Caco-2 (cell line): Measurements from ENCODE around the gene PDGFD. TPM values are rescaled to one million over a fixed set of nuclear protein-coding genes. Genes with fewer than 3 reads are reported as not detected.

Source experiments
- BruUV-seq: library from RNA; stranded (reverse); fragments of 400-500 nt; replicated peaks from 2 replicates; lab custom pipeline; 2021; lab: Mats Ljungman, UMichigan
- CTCF ChIA-PET: fragments of 300-600 bp; sonication (Branson Sonifier 250); formaldehyde crosslinking; loops from one replicate; lab custom pipeline; 2022; ENCODE audit warnings: antibody characterized with exemption; lab: Charles Lee
- POLR2A ChIA-PET: fragments of 300-600 bp; sonication (Branson Sonifier 250); formaldehyde crosslinking; loops from one replicate; lab custom pipeline; 2022; ENCODE audit warnings: antibody characterized with exemption; lab: Charles Lee
- DNase-seq, 2 experiments: peaks; one replicate each; pipeline versions ENCODE4 v3.0.0 to v3.0.0-alpha.2; 2020 to 2022
- H3K27me3 ChIP-seq: replicated peaks from 2 replicates; pipeline ENCODE4 v1.6.0; 2011; ENCODE audit warnings: low read length; ENCODE audit not compliant: control insufficient read depth, insufficient read depth
- H3K36me3 ChIP-seq: 2 replicates; pipeline ENCODE4 v1.5.1; 2011; ENCODE audit warnings: low read length; ENCODE audit not compliant: control insufficient read depth, insufficient read depth
- H3K4me1 ChIP-seq: fragments of 250-450 bp; sonication (Bioruptor Pico); 2 replicates; pipeline ENCODE4 v1.5.1; 2020; ENCODE audit warnings: mild to moderate bottlenecking
- H3K4me3 ChIP-seq: 2 replicates; pipeline ENCODE4 v1.5.1; 2011; ENCODE audit warnings: low read depth, mild to moderate bottlenecking, control low read depth, low read length
- H3K9me3 ChIP-seq: fragments of 250-450 bp; sonication (Bioruptor Pico); 2 replicates; pipeline ENCODE4 v1.5.1; 2020; ENCODE audit warnings: mild to moderate bottlenecking, moderate library complexity
- H3K27ac Mint-ChIP-seq: one replicate; pipeline ENCODE4 v1.8.0; 2022; ENCODE audit warnings: mixed read lengths; ENCODE audit not compliant: unreplicated experiment
- H3K27me3 Mint-ChIP-seq: one replicate; pipeline ENCODE4 v1.8.0; 2022; ENCODE audit warnings: mixed read lengths; ENCODE audit not compliant: insufficient read depth, unreplicated experiment
- H3K36me3 Mint-ChIP-seq: one replicate; pipeline ENCODE4 v1.8.0; 2022; ENCODE audit warnings: mild to moderate bottlenecking, mixed read lengths; ENCODE audit not compliant: insufficient read depth, unreplicated experiment
- H3K4me1 Mint-ChIP-seq: one replicate; pipeline ENCODE4 v1.8.0; 2022; ENCODE audit warnings: low read depth, mixed read lengths; ENCODE audit not compliant: unreplicated experiment
- H3K4me3 Mint-ChIP-seq: one replicate; pipeline ENCODE4 v1.8.0; 2022; ENCODE audit warnings: mild to moderate bottlenecking, moderate library complexity, mixed read lengths; ENCODE audit not compliant: unreplicated experiment
- H3K9me3 Mint-ChIP-seq: one replicate; pipeline ENCODE4 v1.8.0; 2022; ENCODE audit warnings: mixed read lengths; ENCODE audit not compliant: unreplicated experiment
- CTCF ChIP-seq, 2 experiments: fragments of 200-600 bp in 1 of 2; IDR thresholded peaks; 1 replicate in 1 of 2; 2 replicates in 1 of 2; pipeline versions ENCODE4 v1.5.1 to v1.8.0; 2011 to 2022; ENCODE audit warnings: antibody characterized with exemption in 1 of 2, control low read depth in 1 of 2, inconsistent platforms in 1 of 2, low read depth in 1 of 2, low read length in 1 of 2, mild to moderate bottlenecking in 1 of 2, moderate library complexity in 1 of 2; ENCODE audit not compliant: insufficient read depth in 1 of 2, severe bottlenecking in 1 of 2, unreplicated experiment in 1 of 2
- intact Hi-C: fragments of 100-400 bp; cut with micrococcal nuclease; formaldehyde crosslinking; loops from one replicate; pipeline ENCODE4 v1.10.0; 2022; ENCODE audit not compliant: unreplicated experiment
- total RNA-seq: library from RNA; stranded (reverse); gene quantifications from 2 replicates; pipeline ENCODE4 v1.2.3, GENCODE V29; 2022

PDGFD gene
- total RNA-seq, 1 experiment from 2014 or later: not detected

GRCh38 chr11:104033561-104033960 is 130.4 kb downstream of the PDGFD start:
- H3K27ac Mint-ChIP-seq: no peak overlapping the region
- no peaks in the 10 kb centered on the region for H3K27me3 Mint-ChIP-seq
- intact Hi-C loops: no loop called here
- CTCF ChIA-PET: no interaction called here
- no TSS peak for BruUV-seq
- no peaks in the 10 kb centered on the region for H3K36me3 ChIP-seq
- TF ChIP-seq CTCF (IDR thresholded peaks at IDR 0.05; ENCODE audit: insufficient read depth in 1 of 2, low read depth in 1 of 2, low read length in 1 of 2, severe bottlenecking in 1 of 2, unreplicated experiment in 1 of 2): no peak
- no peak overlapping the region for H3K4me3 ChIP-seq
- H3K36me3 Mint-ChIP-seq: no peaks in the 10 kb centered on the region
- peaks cover 6% of the 10 kb centered on the region; the same call in 1 of the 2 replicates for H3K4me1 ChIP-seq
- H3K9me3 Mint-ChIP-seq: no peaks in the 10 kb centered on the region
- H3K4me1 Mint-ChIP-seq: no peaks in the 10 kb centered on the region
- no peak overlapping the region for H3K4me3 Mint-ChIP-seq
- H3K9me3 ChIP-seq: no peaks in the 10 kb centered on the region
- no peak for DNase-seq
- H3K27me3 ChIP-seq: no peaks in the 10 kb centered on the region
- POLR2A ChIA-PET: no interaction called here

- TF ChIP-seq CTCF (IDR thresholded peaks at IDR 0.05; ENCODE audit: insufficient read depth in 1 of 2, low read depth in 1 of 2, low read length in 1 of 2, severe bottlenecking in 1 of 2, unreplicated experiment in 1 of 2): no peak
These were observed 130.8 kb downstream of the PDGFD start for GRCh38 chr11:104033134-104033533.

GRCh38 chr11:104028476-104029263 is 135.3 kb downstream of the PDGFD start:
- Histone ChIP-seq H3K27me3 (no peaks in the 10 kb centered on the region), H3K4me3 (no peak overlapping the region), H3K9me3 (no peaks in the 10 kb centered on the region), H3K4me1 (peaks cover 6% of the 10 kb centered on the region; the same call in 1 of the 2 replicates), H3K36me3 (no peaks in the 10 kb centered on the region)
- no peaks in the 10 kb centered on the region for H3K4me1 Mint-ChIP-seq
- H3K27me3 Mint-ChIP-seq: no peaks in the 10 kb centered on the region
- TF ChIP-seq CTCF (IDR thresholded peaks at IDR 0.05; ENCODE audit: insufficient read depth in 1 of 2, low read depth in 1 of 2, low read length in 1 of 2, severe bottlenecking in 1 of 2, unreplicated experiment in 1 of 2): no peak
- no peak overlapping the region for H3K27ac Mint-ChIP-seq
- H3K36me3 Mint-ChIP-seq: no peaks in the 10 kb centered on the region
- no peaks in the 10 kb centered on the region for H3K9me3 Mint-ChIP-seq
- DNase-seq: no peak
- POLR2A ChIA-PET: no interaction called here
- no TSS peak for BruUV-seq
- H3K4me3 Mint-ChIP-seq: no peak overlapping the region
- CTCF ChIA-PET: interaction anchor here (0.9 kb wide), 1 partner anchor 346 kb away, joined by 3 read pairs; no protein-coding TSS in a partner anchor
- intact Hi-C loops: no loop called here

More at GRCh38 chr11:104033134-104033533, 130.8 kb downstream of the PDGFD start:
- Mint-ChIP-seq H3K9me3 (no peaks in the 10 kb centered on the region), H3K27me3 (no peaks in the 10 kb centered on the region), H3K4me3 (no peak overlapping the region), H3K27ac (no peak overlapping the region), H3K4me1 (no peaks in the 10 kb centered on the region), H3K36me3 (no peaks in the 10 kb centered on the region)
- Histone ChIP-seq H3K9me3 (no peaks in the 10 kb centered on the region), H3K4me3 (no peak overlapping the region), H3K36me3 (no peaks in the 10 kb centered on the region), H3K4me1 (peaks cover 6% of the 10 kb centered on the region; the same call in 1 of the 2 replicates), H3K27me3 (no peaks in the 10 kb centered on the region)
- peak; percentile 37 to 72 for DNase-seq
- ChIA-PET CTCF (no interaction called here), POLR2A (no interaction called here)
- intact Hi-C loops: no loop called here
- BruUV-seq: no TSS peak
